KMS-11 (cell line): ENCODE data around the gene DEFB124.
"Not testable (repeated sequence)": the region's sequence is repeated elsewhere in the genome, so short reads cannot be mapped to it uniquely, and the experiment has no call there.

Source experiments
- H2AFZ ChIP-seq: fragments of 200-600 bp; sonication (generic); 2 replicates; pipeline ENCODE4 v1.6.1; 2016; ENCODE audit warnings: antibody characterized with exemption, mixed run types, low read depth
- H3K27ac ChIP-seq: fragments of 200-600 bp; sonication (generic); 2 replicates; pipeline ENCODE4 v1.6.1; 2016; ENCODE audit warnings: mild to moderate bottlenecking, mixed run types
- H3K27me3 ChIP-seq: fragments of 200-600 bp; sonication (generic); 2 replicates; pipeline ENCODE4 v1.6.1; 2017; ENCODE audit warnings: mild to moderate bottlenecking, low read depth, mixed run types, moderate library complexity; ENCODE audit not compliant: insufficient read depth
- H3K36me3 ChIP-seq: fragments of 200-600 bp; sonication (generic); 2 replicates; pipeline ENCODE4 v1.6.1; 2017; ENCODE audit warnings: mild to moderate bottlenecking, mixed run types; ENCODE audit not compliant: insufficient read depth
- H3K4me1 ChIP-seq: fragments of 200-600 bp; sonication (generic); 2 replicates; pipeline ENCODE4 v1.6.1; 2016; ENCODE audit warnings: mild to moderate bottlenecking, low read depth, mixed run types; ENCODE audit not compliant: poor library complexity, severe bottlenecking
- H3K4me2 ChIP-seq: fragments of 200-600 bp; sonication (generic); 2 replicates; pipeline ENCODE4 v1.7.0; 2016; ENCODE audit warnings: mild to moderate bottlenecking, mixed run types
- H3K4me3 ChIP-seq: fragments of 200-600 bp; sonication (generic); IDR thresholded peaks from 2 replicates; pipeline ENCODE4 v1.6.1; 2017; ENCODE audit warnings: low read depth, low read length, mixed read lengths; ENCODE audit not compliant: insufficient read depth
- H3K79me2 ChIP-seq: fragments of 200-600 bp; sonication (generic); 2 replicates; pipeline ENCODE4 v1.6.1; 2016; ENCODE audit warnings: low read depth, mixed run types; ENCODE audit not compliant: insufficient read depth
- H3K9ac ChIP-seq: fragments of 200-600 bp; sonication (generic); 2 replicates; pipeline ENCODE4 v1.6.1; 2016; ENCODE audit warnings: mild to moderate bottlenecking, mixed run types
- H4K20me1 ChIP-seq: fragments of 200-600 bp; sonication (generic); 2 replicates; pipeline ENCODE4 v1.6.1; 2016; ENCODE audit warnings: mild to moderate bottlenecking, mixed run types; ENCODE audit not compliant: insufficient read depth
- CTCF ChIP-seq: fragments of 200-600 bp; sonication (generic); conservative IDR thresholded peaks from 2 replicates; pipeline ENCODE4 v1.6.1; 2017; ENCODE audit warnings: low read depth, mild to moderate bottlenecking, antibody characterized with exemption, low read length, moderate library complexity, mixed read lengths

Gene DEFB124

GRCh38 chr20:31440012-31440659, 34.8 kb downstream of the DEFB124 start, which contains the start of gene DEFB123:
TSS of gene DEFB123 (plus strand) at chr20:31440632. CDS start at chr20:31440699, 67 bp downstream.
- Histone ChIP-seq H3K79me2 (no peaks in the 10 kb centered on the region), H3K27me3 (no peaks in the 10 kb centered on the region), H3K4me1 (no peaks in the 10 kb centered on the region), H3K4me2 (no peak within 1 kb of the TSS), H3K9ac (no peak within 1 kb of the TSS), H4K20me1 (no peaks in the 10 kb centered on the region), H3K4me3 (no peak within 1 kb of the TSS), H3K36me3 (no peaks in the 10 kb centered on the region), H2AFZ (no peak within 1 kb of the TSS), H3K27ac (no peak within 1 kb of the TSS)
- no peak; the same call in 1 of the 2 replicates for TF ChIP-seq CTCF

- Histone ChIP-seq H3K27ac (no peak overlapping the region), H3K9ac (no peak overlapping the region), H3K4me1 (no peaks in the 10 kb centered on the region), H3K4me2 (no peak overlapping the region), H3K79me2 (no peaks in the 10 kb centered on the region), H3K27me3 (no peaks in the 10 kb centered on the region), H2AFZ (no peak overlapping the region), H3K36me3 (no peaks in the 10 kb centered on the region), H4K20me1 (no peaks in the 10 kb centered on the region), H3K4me3 (no peak overlapping the region)
- no peak for TF ChIP-seq CTCF
Measured at GRCh38 chr20:31430568-31431115, 44.3 kb downstream of the DEFB124 start.

DNA sequence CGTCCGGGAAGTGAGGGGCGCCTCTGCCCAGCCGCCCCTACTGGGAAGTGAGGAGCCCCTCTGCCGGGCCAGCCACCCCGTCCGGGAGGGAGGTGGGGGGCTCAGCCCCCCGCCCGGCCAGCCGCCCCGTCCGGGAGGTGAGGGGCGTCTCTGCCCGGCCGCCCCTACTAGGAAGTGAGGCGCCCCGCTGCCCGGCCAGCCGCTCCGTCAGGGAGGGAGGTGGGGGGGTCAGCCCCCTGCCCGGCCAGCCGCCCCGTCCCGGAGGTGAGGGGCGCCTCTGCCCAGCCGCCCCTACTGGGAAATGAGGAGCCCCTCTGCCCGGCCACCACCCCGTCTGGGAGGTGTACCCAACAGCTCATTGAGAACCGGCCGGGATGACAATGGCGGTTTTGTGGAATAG, 47.4 kb downstream of the DEFB124 start:
- H3K4me1 ChIP-seq, H4K20me1 ChIP-seq, H3K27me3 ChIP-seq, H3K4me2 ChIP-seq, H3K36me3 ChIP-seq, H2AFZ ChIP-seq, H3K9ac ChIP-seq, H3K4me3 ChIP-seq, H3K27ac ChIP-seq, H3K79me2 ChIP-seq: not testable (repeated sequence)

GRCh38 chr20:31426891-31427551, 47.9 kb downstream of the DEFB124 start:
- H2AFZ ChIP-seq, H4K20me1 ChIP-seq, H3K27ac ChIP-seq, H3K4me2 ChIP-seq, H3K36me3 ChIP-seq, H3K4me1 ChIP-seq, H3K4me3 ChIP-seq, H3K27me3 ChIP-seq, H3K9ac ChIP-seq, H3K79me2 ChIP-seq: not testable (repeated sequence)

DNA sequence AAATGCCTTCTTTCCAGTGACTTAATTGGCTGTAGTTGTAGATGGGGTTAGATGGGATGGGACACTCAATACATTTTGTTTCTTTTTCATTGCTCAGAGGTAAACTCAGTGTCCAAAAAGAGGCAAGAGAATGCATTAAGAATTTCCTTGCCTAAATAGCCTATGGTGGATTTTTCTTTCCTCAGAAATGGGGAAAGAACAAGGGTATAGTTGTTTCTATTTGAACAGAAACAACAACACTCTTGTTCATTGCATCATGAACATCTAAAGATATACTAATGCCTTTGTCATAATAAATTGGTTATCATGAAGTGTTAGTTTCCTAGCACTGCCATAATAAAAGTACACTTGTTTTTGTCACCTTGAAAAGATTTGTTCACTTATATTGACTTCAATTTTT, 49.1 kb downstream of the DEFB124 start:
- H3K79me2 ChIP-seq: no peaks in the 10 kb centered on the region
- no peaks in the 10 kb centered on the region for H3K36me3 ChIP-seq
- no peak for TF ChIP-seq CTCF
- no peaks in the 10 kb centered on the region for H3K27me3 ChIP-seq
- no peak overlapping the region for H2AFZ ChIP-seq
- H3K9ac ChIP-seq: no peak overlapping the region
- H4K20me1 ChIP-seq: no peaks in the 10 kb centered on the region
- no peak overlapping the region for H3K27ac ChIP-seq
- H3K4me1 ChIP-seq: no peaks in the 10 kb centered on the region
- no peak overlapping the region for H3K4me2 ChIP-seq
- no peak overlapping the region for H3K4me3 ChIP-seq
